Activated T-cell treated with anti-CD3 and anti-CD28 coated beads for 24 hours (primary cell): ENCODE measurements around the gene TUBB2A.
"Not testable (repeated sequence)": the region's sequence is repeated elsewhere in the genome, so short reads cannot be mapped to it uniquely, and the experiment has no call there.

Experiments used
- DNase-seq: peaks from one replicate; pipeline ENCODE4 v3.0.0-alpha.2; 2020; ENCODE audit warnings: low read depth

Gene TUBB2A

GRCh38 chr6:3179945-3180344, 22.6 kb upstream of the TUBB2A start:
- not testable (repeated sequence) for DNase-seq

- not testable (repeated sequence) for DNase-seq
Observed at GRCh38 chr6:3178666-3179065, 21.3 kb upstream of the TUBB2A start.

- peak; percentile 30 for DNase-seq
Observed at GRCh38 chr6:3176562-3177355, 19.4 kb upstream of the TUBB2A start.

GRCh38 chr6:3175715-3176402, 18.5 kb upstream of the TUBB2A start:
- no peak for DNase-seq

- not testable (repeated sequence) for DNase-seq
Observed at GRCh38 chr6:3173636-3174089, 16.3 kb upstream of the TUBB2A start.

GRCh38 chr6:3172789-3173188, 15.4 kb upstream of the TUBB2A start:
- DNase-seq = not testable (repeated sequence)

GRCh38 chr6:3171313-3172175, 14.2 kb upstream of the TUBB2A start:
- not testable (repeated sequence) for DNase-seq

GRCh38 chr6:3170676-3171075, 13.3 kb upstream of the TUBB2A start:
- not testable (repeated sequence) for DNase-seq

GRCh38 chr6:3168046-3168445, 10.7 kb upstream of the TUBB2A start:
- DNase-seq = not testable (repeated sequence)

- not testable (repeated sequence) for DNase-seq
Observed at GRCh38 chr6:3166535-3167225, 9.3 kb upstream of the TUBB2A start.

GRCh38 chr6:3165631-3166534, 8.5 kb upstream of the TUBB2A start:
- DNase-seq = no peak

GRCh38 chr6:3164388-3164787, 7.0 kb upstream of the TUBB2A start:
- DNase-seq = no peak

- no peak for DNase-seq
Observed at GRCh38 chr6:3163248-3163594, 5.9 kb upstream of the TUBB2A start.

GRCh38 chr6:3162565-3163247, 5.4 kb upstream of the TUBB2A start:
- peak; percentile 29 for DNase-seq

GRCh38 chr6:3162067-3162497, 4.7 kb upstream of the TUBB2A start:
- no peak for DNase-seq

GRCh38 chr6:3159805-3160781, 2.7 kb upstream of the TUBB2A start:
- peak; percentile 48 for DNase-seq

- DNase-seq = not testable (repeated sequence)
Observed at GRCh38 chr6:3156184-3157130, 887 bp downstream of the TUBB2A start.

- not testable (repeated sequence) for DNase-seq
Observed at GRCh38 chr6:3155416-3155815, 1.9 kb downstream of the TUBB2A start.
